ENCODE results near the gene AEBP2.
"Not testable (repeated sequence)": the region's sequence is repeated elsewhere in the genome, so short reads cannot be mapped to it uniquely, and the experiment has no call there.

AEBP2 gene

DNA sequence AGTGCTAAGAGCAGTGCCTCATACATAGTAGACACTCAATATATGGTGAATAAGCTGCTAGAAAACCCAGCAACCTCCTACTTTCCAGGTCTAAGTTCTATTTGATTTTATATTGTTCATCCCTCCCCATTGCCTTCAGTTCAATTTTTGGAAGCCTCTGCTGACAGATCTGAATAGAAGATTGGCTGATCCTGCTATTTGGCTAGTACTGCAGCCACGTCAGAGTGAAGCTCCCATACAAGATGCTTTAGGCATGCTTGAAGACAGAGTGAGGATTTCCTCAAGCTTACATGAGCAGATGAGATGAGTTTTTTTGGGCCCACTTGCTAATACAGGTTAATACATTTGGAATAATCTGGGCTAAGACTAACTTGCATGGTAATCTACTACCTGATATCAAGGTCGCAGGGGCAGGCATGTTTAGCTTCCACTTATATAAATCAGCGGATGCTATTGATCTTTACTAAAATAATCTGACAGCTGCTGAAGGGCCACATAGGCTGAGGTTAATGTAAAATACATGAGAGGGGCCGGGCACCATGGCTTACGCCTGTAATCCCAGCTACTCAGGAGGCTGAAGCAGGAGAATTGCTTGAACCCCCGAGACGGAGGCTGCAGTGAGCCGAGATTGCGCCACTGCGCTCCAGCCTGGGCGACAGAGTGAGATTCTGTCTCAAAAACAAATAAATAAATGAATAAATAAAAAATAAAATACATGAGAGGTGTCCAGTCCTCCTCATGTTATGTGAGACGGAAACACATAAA lies 15.9 kb upstream of the AEBP2 start:
- FAIRE-seq = no peak

DNA sequence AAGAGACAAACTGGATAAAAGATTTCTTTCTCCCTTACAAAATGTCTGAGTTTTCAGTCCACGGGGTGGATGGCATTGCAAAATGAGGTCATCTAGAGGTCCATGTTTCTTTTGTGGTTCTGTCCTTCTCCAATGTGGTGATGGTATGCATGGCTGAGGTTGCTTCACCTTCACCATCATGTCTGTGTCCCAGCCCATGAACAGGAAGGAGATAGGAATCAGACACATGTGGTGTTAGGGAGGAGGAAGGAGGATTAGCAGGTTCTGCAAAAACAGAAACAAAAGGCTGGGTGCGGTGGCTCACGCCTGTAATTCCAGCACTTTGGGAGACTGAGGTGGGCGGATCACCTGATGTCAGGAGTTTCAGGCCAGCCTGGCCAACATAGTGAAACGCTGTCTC lies 11.0 kb upstream of the AEBP2 start:
- FAIRE-seq = no peak

DNA sequence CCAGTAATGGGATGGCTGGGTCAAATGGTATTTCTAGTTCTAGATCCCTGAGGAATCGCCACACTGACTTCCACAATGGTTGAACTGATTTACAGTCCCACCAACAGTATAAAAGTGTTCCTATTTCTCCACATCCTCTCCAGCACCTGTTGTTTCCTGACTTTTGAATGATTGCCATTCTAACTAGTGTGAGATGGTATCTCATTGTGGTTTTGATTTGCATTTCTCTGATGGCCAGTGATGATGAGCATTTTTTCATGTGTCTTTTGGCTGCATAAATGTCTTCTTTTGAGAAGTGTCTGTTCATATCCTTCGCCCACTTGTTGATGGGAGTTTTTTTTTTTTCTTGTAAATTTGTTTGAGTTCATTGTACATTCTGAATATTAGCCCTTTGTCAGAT lies 9.8 kb upstream of the AEBP2 start:
- FAIRE-seq = not testable (repeated sequence)

DNA sequence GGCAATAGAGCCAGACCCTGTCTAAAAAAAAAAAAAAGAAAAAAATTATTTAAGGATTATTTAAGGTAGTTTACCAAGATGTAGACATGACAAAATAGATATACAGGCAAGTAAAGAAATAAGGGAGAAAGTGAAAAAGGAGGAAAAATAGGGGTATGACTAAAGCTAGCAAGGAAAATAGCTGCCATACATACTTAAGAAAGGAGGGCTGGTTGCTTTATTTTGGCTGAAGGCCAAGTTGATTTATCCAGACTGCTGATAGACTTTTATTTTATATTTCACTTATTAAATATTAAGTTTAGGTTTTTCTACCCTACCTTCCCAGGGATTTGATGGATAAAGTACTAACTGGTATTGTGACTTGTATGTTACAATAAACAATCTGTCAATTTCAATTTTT lies 8.3 kb upstream of the AEBP2 start:
- FAIRE-seq = no peak

DNA sequence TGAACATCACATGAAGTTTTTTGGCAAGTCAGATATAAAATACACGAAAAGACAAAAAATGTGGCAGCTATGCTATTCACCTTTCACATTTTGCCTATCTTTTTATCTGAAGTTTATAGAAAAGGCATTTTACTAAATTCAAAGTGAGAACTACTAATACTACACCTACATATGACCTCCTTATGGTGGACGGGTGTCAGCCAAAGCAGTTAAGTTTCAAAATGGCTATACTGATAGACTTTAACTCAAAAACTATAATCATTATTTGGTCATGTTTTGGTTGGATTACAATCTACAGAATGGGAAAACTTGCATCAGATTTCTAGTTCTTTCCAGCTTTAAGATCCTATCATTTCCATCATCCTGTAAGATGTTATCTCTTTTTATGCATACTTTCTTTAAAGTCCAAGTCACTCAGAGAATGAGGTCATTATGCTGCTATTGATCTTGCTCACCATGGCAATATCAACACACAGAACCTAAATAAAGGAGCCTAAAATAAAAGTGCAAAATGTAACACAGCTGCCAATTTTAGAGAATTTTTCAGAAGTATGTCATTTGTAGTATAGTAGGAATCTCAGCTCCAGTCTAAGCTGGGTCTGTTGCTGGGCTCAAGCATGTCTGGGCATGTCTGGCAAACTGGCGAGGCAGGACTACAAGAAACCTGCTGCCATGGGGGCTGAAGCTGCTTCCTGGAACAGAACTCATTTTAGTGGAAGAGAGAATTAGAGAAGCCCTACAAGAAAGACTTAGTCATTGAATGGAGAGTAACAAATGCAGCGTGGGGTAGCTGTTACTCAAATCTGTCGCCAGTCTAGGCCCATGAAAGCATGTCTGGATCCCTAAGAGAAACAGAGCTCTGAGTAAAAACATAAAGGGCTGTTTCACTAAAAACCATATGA lies 7.6 kb upstream of the AEBP2 start:
- FAIRE-seq = no peak

DNA sequence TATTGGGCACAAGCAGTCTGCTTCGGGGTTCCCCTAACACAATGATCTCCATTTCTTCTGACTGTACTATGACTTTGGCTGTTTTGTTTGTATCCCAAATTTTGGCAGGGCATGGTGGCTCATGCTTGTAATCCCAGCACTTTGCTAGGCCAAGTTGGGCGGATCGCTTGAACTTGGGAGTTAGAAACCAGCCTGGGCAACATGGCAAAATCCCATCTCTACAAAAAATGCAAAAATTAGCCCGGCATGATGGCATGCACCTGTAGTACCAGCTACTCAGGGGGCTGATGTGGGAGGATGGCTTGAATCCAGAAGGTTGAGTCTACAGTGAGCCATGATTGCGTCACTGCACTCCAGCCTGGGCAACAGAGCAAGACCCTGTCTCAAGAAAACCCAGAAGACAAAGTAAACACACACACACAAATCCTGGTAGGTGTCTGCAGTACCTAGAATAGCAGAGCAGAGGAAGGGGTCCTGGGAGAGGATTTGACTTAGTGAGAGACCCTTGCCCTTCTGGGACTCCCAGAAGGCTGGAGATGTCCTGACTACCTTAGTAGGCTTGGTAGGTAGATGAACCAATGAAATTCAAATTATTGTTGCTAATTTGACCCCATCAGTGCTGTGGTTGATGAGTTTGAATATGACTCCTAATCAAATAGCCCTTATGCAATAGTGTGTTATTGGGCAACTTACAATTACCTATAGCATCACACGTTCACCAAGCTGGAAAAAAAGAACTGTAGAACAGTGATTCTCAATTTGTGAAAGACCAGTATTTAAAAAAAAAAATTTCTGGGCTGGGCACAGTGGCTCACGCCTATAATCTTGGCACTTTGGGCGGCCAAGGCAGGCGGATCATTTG lies 6.8 kb upstream of the AEBP2 start:
- no peak for FAIRE-seq

DNA sequence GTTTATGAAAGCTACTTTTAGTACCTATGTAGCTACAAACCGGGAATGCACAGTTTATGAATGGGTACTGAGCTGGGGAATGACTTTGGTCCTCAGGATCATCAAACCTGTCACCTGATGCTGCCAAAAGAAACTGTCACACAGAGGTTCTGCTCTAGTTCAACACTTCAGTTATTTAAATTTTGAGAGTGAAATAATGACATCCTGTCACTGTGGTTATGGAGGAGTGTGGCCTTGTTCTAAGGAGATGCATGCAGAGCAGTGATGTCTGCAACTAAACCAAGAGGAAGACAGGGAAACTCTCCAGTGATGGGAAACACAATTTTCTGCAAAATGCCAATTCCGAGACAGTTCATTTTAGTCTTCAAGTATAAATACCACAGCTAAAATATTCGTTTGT lies 4.8 kb upstream of the AEBP2 start:
- FAIRE-seq = no peak

DNA sequence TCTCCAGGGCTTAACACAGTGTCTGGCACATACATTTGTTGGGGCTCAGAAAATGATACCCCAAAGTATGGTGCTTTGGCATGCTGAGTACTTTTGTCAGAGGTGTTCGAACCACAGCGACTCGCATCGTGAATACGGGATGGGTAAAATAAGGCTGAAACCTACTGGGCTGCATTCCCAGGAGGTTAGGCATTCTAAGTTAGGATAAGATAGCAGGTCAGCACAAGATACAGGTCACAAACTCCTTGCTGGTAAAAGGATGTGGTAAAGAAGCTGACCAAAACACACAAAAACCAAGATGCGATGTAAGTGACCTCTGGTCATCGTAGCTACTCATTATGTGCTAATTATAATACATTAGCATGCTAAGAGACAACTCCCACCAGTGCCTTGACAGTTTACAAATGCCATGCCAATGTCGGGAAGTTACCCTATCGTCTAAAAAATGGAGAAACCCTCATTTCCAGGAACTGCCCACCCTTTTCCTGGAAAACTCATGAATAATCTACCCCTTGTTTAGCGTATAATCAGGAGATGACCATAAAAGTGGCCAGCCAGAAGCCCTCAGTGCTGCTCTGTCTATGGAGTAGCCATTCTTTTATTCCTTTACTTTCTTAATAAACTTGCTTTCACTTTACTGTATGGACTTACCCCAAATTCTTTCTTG lies 3.3 kb upstream of the AEBP2 start:
- FAIRE-seq = no peak

DNA sequence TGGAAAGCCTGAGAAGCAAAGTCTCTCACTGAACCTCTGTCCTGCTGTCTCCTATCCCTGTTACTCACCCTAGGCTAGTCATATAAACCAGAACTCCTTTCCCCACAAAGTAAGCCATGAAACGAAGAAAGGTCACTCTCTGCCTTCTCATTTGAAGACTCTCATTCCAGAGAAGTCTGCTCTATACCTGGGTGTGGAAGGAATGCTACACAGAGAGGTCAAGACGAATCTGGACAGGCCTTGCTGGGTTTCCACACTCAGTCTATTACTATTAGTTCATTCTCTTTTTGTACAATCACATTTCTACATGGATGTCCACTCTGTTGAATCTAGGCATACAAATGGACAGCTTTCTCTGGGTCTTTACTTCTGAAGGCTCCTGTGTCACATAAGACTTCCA lies 2.4 kb upstream of the AEBP2 start:
- no peak for FAIRE-seq

DNA sequence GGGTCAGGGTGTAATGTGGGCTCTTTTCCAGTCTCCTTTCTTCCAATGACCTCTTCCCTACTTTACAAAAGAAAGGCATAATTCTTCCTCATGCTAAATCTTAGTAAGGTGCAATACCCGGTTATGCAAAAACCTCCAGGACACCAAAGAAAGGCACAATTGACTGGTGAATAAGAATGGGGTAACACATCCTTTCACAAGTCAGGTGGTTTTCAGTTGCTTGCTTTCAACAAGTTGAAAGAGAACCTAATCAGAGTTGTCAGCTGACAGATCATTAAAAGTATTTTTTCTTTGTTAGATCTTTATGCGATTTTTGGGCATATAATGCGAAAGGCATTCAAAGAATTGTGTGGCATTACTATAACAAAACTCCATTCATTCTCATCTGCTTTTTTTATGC lies 1.3 kb upstream of the AEBP2 start:
- no peak for FAIRE-seq

DNA sequence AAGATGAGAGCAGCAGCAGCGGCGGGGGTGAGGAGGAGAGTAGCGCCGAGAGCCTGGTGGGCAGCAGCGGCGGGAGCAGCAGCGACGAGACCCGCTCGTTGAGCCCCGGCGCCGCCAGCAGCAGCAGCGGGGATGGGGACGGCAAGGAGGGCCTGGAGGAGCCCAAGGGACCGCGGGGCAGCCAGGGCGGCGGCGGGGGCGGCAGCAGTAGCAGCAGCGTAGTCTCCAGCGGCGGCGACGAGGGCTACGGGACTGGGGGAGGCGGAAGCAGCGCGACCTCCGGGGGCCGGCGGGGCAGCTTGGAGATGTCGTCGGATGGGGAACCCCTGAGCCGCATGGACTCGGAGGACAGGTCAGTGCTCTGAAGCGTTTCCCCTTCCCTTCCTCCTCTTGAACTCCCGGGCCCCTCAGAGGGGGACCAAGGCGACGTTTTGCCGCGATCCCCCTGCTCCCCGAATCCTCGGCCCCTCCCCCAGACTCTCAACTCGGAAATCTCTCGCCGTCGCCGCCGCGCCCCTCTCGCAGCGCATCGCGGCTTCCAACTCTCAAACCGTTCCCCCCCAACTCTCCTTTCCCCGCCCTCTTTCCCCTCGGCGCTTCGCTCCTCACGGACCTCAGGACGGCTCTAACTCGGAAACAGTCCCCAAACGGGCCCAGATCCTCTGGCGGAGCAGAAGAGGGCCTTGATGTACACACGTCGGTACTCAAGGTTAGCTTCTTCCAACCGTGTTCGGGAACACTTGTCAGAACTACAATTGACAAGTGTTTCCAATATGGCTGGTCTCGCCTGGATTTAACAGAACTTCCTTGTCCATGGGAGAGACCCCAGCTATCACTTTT lies 947 bp downstream of the AEBP2 start:
- FAIRE-seq = no peak

DNA sequence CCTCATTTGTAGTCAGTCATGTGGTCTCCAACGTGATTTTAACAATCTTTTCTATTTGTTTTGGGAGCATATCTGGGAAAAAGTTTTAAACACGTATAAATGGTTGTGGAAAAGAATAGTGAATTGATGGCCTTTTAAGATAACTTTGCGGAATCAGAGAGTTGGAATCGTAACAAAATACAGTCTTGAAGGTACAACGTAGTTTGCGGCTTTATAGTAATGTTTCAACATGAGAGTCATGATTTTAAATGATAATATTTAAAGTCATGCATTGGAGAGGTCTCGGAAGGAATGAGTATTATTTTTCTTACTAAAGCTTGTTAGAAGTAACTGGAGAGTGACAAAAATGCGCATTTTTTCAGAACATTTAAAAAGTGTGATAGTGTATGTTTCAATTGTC lies 1.6 kb downstream of the AEBP2 start:
- FAIRE-seq = no peak

DNA sequence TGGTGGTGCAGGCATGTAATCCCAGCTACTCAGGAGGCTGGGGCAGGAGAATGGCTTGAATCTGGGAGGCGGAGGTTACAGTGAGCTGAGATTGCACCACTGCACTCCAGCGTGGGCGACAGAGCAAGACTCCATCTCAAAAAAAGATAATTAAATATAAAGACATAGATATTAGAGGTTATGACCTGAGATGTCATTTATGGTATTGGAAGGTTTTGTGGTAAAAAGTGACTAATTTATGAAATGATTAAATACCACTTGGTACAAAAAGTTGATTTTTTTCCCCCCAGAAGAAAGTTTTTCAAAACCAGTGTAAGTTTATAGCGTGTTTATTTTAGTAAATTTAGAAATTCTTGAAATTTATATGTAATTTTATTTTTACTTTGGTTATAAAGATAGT lies 4.3 kb downstream of the AEBP2 start:
- FAIRE-seq = no peak

DNA sequence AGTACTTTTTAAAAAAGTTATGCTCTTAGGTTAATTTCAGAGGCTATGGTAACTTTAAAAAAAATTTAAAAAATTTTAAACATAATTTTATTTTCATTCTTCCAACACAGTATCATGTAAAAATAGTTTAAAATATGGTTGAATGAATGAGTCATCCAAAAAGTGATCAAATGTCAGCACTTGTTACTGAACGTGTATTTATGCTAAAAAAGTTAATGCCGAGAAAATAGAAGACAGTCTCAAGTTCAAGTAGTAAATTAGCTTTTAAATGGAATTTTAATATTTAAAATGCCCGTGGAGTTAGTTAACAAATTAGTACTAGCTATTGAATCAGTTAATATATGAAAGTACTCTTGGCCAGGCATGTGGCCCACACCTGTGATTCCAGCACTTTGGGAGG lies 4.8 kb downstream of the AEBP2 start:
- FAIRE-seq = no peak

DNA sequence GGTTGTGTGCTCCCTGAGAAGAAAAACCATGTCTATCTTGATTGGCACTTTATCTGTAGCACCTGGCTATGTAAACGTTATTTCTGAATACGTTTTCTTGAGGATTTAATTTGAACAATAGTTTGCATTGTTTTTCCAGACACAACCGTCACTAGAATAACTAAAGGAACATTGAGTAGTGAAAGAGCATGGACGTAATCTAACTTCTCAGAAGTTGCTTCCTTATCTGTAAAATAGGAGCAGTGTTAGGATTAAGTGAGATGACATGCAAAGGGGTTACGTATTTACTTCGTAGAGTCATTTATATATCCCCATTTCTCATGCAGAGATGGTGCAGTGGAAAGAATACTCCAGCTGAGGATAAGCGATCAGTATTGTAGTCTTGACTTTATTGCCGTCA lies 8.1 kb downstream of the AEBP2 start:
- FAIRE-seq = no peak

DNA sequence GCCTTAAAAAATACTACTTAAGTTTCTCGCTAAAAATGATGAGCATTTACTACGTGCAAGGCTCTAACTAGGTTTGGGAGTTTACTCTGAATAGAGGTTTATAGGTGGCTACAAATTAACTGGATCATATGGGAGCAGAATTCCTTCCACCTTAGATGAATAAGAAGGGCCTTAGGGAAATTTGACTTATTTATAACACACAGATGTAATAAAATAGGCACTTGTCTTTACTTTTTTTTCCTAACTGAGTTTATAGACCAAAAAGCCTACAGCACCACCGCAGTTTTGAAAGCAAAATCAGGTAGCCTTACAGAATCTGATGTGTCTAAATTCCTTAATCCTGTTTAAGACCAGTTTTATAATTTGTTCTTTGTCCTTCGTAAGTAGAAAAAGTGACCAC lies 10.5 kb downstream of the AEBP2 start:
- FAIRE-seq = no peak

DNA sequence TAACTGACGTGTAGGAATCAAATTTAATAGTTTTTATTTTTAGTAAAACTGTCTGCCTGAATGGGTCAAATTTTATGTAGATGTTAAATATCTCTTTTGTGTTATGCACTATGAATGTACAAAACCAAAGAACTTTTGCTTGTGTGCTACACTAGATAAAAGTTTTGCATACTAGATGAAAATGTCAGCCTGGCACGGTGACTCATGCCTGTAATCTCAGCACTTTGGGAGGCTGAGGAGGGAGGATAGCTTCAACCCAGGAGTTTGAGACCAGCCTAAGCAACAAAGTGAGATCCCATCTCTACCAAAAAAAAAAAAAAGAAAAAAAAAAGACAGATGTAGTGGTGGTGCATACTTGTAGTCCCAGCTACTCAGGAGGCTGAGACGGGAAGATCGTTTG lies 11.1 kb downstream of the AEBP2 start:
- FAIRE-seq = no peak

DNA sequence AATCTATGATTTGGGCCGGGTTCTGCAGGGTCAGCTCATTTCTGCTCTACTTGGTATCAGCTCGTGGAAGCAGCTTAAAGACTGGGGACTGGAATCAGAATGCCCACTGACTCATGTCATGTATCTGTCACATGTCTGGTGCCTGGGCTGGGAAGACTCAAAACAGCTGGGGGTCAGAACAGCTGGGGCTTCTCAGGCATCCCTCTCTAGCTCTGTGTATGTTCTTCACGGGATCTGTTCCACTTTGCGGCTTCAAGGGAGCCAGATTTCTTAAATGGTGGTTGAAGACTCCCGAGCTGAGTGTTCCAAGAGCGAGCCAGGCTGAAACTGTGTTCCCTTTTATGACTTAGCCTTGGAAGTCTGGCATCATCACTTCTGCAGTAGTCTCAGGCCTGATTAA lies 11.9 kb downstream of the AEBP2 start:
- FAIRE-seq = no peak

DNA sequence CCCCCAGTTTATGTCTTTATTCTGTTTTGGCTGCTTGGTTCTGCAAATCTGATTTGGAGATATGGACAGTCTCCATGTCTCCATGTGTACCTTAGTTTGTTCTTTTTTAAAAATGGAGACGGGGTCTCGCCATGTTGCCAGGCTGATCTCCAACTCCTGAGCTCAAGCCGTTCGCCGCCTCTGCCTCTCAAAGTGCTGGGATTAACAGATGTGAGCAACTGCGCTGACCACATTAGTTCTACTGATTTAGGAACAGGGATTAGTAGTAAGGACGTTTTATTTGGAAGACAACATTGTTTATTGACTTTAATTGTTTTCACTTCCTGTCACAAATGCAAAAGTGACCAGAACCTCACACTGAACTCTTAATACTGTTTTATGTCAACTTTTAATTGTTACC lies 14.7 kb downstream of the AEBP2 start:
- FAIRE-seq = no peak

DNA sequence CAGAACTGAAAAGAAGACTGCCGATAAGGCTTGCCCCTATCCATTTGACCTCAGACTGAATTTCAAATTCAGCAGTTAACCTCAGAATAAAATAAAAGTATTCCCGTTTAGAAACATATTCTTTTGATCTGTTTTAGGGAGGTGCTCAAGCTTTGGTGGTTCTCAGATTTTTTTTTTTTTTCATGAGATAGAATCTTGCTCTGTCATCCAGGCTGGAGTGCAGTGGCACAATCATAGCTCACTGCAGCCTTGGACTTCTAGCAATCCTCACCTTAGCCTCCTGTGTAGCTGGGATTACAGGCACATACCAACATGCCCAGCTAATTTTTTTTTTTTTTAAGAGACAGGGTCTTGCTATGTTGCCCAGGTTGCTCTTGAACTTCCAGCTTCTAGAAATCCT lies 15.5 kb downstream of the AEBP2 start:
- FAIRE-seq = no peak

DNA sequence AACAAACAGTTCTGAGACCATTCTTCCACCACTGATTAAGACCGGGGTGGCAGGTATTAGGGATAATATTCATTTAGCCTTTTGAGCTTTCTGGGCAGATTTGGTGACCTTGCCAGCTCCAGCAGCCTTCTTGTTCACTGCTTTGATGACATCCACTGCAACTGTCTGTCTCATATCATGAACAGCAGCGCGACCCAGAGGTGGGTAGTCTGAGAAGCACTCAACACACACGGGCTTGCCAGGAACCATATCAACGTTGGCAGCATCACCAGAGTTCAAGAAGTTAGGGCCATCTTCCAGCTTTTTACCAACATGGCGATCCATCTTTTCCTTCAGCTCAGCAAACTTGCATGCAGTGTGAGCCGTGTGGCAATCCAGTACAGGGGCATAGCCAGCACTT lies 16.9 kb downstream of the AEBP2 start:
- no peak for FAIRE-seq

DNA sequence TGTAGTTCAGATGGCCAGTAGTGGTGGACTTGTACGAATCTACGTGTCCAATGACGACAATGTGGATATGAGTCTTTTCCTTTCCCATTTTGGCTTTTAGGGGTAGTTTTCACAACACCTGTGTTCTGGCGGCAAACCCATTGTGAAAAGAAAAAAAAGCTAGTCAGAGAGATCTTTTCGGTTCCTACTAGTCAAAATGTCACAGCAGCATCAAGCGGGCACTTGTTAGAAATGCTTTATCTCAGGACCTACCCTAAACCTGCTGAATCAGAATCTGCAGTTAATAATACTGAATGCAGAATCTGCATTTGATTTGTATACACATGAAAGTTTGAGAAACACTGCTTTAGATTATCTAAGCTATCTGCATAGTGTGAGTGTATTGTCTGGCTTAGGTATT lies 18.3 kb downstream of the AEBP2 start:
- no peak for FAIRE-seq

Measured in TTC549 (cell line).